K562 (cell line): Measurements from ENCODE around the gene ARMH3. TPM values are rescaled to one million over a fixed set of nuclear protein-coding genes. Genes with fewer than 3 reads are reported as not detected.

Experiments
- ATAC-seq: fragments of 200-7000 bp; cut with Tn5 transposase; 3 replicates; pipeline ENCODE4 v1.9.1; 2020; ENCODE audit warnings: moderate library complexity
- BruUV-seq: library from RNA; stranded (reverse); fragments of 400-500 nt; replicated peaks from 2 replicates; lab custom pipeline; 2021; lab: Mats Ljungman, UMichigan
- CTCF ChIA-PET: fragments of 300-600 bp; formaldehyde crosslinking; extraction: SDS; loops from one replicate; lab custom pipeline; 2021; ENCODE audit warnings: low intra/inter-chr PET ratio; lab: Yijun Ruan, JAX
- POLR2A ChIA-PET: fragments of 300-600, 350-650 bp; sonication (Branson Sonifier 250); formaldehyde crosslinking; extraction: SDS; loops from one replicate; lab custom pipeline; 2021; ENCODE audit warnings: antibody characterized with exemption, inconsistent platforms; lab: Yijun Ruan, JAX
- DNase-seq, 4 experiments: peaks; one replicate each; pipeline versions ENCODE4 v3.0.0 to v3.0.0-alpha.2; 2011 to 2018; ENCODE audit warnings: low spot score in 3 of 4, mixed read lengths in 3 of 4; ENCODE audit errors: extremely low read depth in 1 of 4
- FAIRE-seq: peaks from 2 replicates; lab custom pipeline; 2011; peaks lifted over from hg19 to GRCh38; lab: Jason Lieb, UNC
- H2AFZ ChIP-seq: 2 replicates; pipeline ENCODE4 v1.6.0; 2011; ENCODE audit warnings: low read depth, low read length, control low read depth, inconsistent platforms
- H3K27ac ChIP-seq: fragments of 200-600 bp; 3 replicates; pipeline ENCODE4 v1.8.0; 2011; ENCODE audit warnings: low read depth, mild to moderate bottlenecking, control low read depth, inconsistent platforms, low read length, moderate library complexity, mixed read lengths; ENCODE audit errors: extremely low read depth
- H3K27me3 ChIP-seq, 2 experiments: fragments of 300-600 bp in 1 of 2; 2 replicates in 1 of 2; 3 replicates in 1 of 2; pipeline versions ENCODE4 v1.6.0 to v1.8.0; 2011; ENCODE audit warnings: inconsistent platforms in 2 of 2, low read length in 2 of 2, mild to moderate bottlenecking in 1 of 2, mixed read lengths in 1 of 2, moderate library complexity in 1 of 2; ENCODE audit not compliant: control insufficient read depth in 2 of 2, insufficient read depth in 2 of 2
- H3K36me3 ChIP-seq: fragments of 300-600 bp; 3 replicates; pipeline ENCODE4 v1.8.0; 2011; ENCODE audit warnings: mild to moderate bottlenecking, low read length, inconsistent platforms; ENCODE audit not compliant: control insufficient read depth, insufficient read depth
- H3K4me1 ChIP-seq, 2 experiments: fragments of 200-600 bp in 1 of 2; replicated peaks in 1 of 2; 2 replicates in 1 of 2; 3 replicates in 1 of 2; pipeline versions ENCODE4 v1.5.1 to v1.8.0; 2011; ENCODE audit warnings: inconsistent platforms in 2 of 2, low read length in 2 of 2, mild to moderate bottlenecking in 1 of 2, mixed read lengths in 1 of 2, moderate library complexity in 1 of 2; ENCODE audit not compliant: control insufficient read depth in 2 of 2, insufficient read depth in 2 of 2
- H3K4me2 ChIP-seq: 2 replicates; pipeline ENCODE4 v1.6.1; 2011; ENCODE audit warnings: low read length, control low read depth, inconsistent platforms, mixed read lengths; ENCODE audit not compliant: insufficient read depth
- H3K4me3 ChIP-seq: fragments of 200-600 bp; sonication (generic), shearing (Covaris generic); 2 replicates; pipeline ENCODE4 v1.5.1; 2016; ENCODE audit warnings: control low read depth, inconsistent platforms
- H3K79me2 ChIP-seq: fragments of 200-600 bp; 3 replicates; pipeline ENCODE4 v1.8.0; 2011; ENCODE audit warnings: low read length, inconsistent platforms; ENCODE audit not compliant: control insufficient read depth, insufficient read depth
- H3K9ac ChIP-seq, 2 experiments: 2 replicates each; pipeline versions ENCODE4 v1.6.0 to v1.6.1; 2011; ENCODE audit warnings: low read depth in 2 of 2, low read length in 2 of 2, control low read depth in 1 of 2, inconsistent platforms in 1 of 2, mild to moderate bottlenecking in 1 of 2, mixed read lengths in 1 of 2; ENCODE audit not compliant: insufficient read depth in 1 of 2
- H3K9me1 ChIP-seq: one replicate; pipeline ENCODE4 v1.6.0; 2011; ENCODE audit warnings: inconsistent platforms, mild to moderate bottlenecking, low read length, moderate library complexity; ENCODE audit not compliant: control insufficient read depth, insufficient read depth
- H3K9me3 ChIP-seq: replicated peaks from 2 replicates; pipeline ENCODE4 v1.5.1; 2011; ENCODE audit warnings: low read depth, low read length, inconsistent platforms; ENCODE audit not compliant: control insufficient read depth, insufficient read depth
- H4K20me1 ChIP-seq: replicated peaks from 2 replicates; pipeline ENCODE4 v1.6.1; 2011; ENCODE audit warnings: low read length, inconsistent platforms, mixed read lengths; ENCODE audit not compliant: control insufficient read depth, insufficient read depth
- HDAC2 ChIP-seq: fragments of 450-650 bp; IDR thresholded peaks from 2 replicates; pipeline ENCODE4 v1.6.1; 2016; ENCODE audit warnings: mild to moderate bottlenecking
- HNRNPUL1 ChIP-seq: fragments of 200-400 bp; formaldehyde crosslinking; IDR thresholded peaks from 2 replicates; pipeline ENCODE4 v1.6.1; 2017; ENCODE audit warnings: low read length
- MCM5 ChIP-seq: fragments of 450-650 bp; IDR thresholded peaks from 2 replicates; pipeline ENCODE4 v1.6.1; 2016; ENCODE audit warnings: low read depth
- NCOA2 ChIP-seq, 2 experiments: fragments of 450-650 bp; IDR thresholded peaks; 2 replicates each; pipeline ENCODE4 v1.6.1; 2018; ENCODE audit warnings: mild to moderate bottlenecking in 2 of 2, moderate library complexity in 1 of 2; ENCODE audit not compliant: partially characterized antibody in 2 of 2
- PHF21A ChIP-seq: fragments of 450-650 bp; IDR thresholded peaks from 2 replicates; pipeline ENCODE4 v1.6.1; 2017; ENCODE audit warnings: low read depth, borderline replicate concordance
- RBM17 ChIP-seq: fragments of 200-400 bp; formaldehyde crosslinking; IDR thresholded peaks from 2 replicates; pipeline ENCODE4 v1.6.1; 2017; ENCODE audit warnings: low read depth, mild to moderate bottlenecking, low read length, borderline replicate concordance
- TCF7L2 ChIP-seq: fragments of 150-350 bp; IDR thresholded peaks from 2 replicates; pipeline ENCODE4 v1.6.1; 2016; ENCODE audit warnings: low read depth, mild to moderate bottlenecking, low read length, moderate library complexity
- TEAD2 ChIP-seq: fragments of 450-650 bp; IDR thresholded peaks from 2 replicates; pipeline ENCODE4 v1.6.1; 2016; ENCODE audit warnings: missing genetic modification characterization, control low read depth, missing compliant biosample characterization
- WHSC1 ChIP-seq: IDR thresholded peaks from one replicate; pipeline ENCODE4 v1.6.1; 2012; ENCODE audit warnings: low read length, control low read depth, inconsistent platforms
- ZFX ChIP-seq: sonication (generic); formaldehyde crosslinking; IDR thresholded peaks from 2 replicates; pipeline ENCODE4 v1.8.0; 2022; ENCODE audit warnings: mild to moderate bottlenecking, missing genetic modification reagents, moderate library complexity
- ZNF140 ChIP-seq: fragments of 250-450 bp; sonication (Bioruptor Pico); IDR thresholded peaks from 2 replicates; pipeline ENCODE4 v1.8.0; 2021; ENCODE audit warnings: moderate library complexity, mild to moderate bottlenecking, inconsistent platforms
- WGBS: fragments of 100-300 bp; shearing (Covaris generic); methylation state at CpG from one replicate; pipeline ENCODE4 v1.1.6; 2016; ENCODE audit warnings: low coverage, mixed read lengths; ENCODE audit not compliant: insufficient coverage; ENCODE audit errors: missing lambda C conversion rate; 5-methylcytosine and 5-hydroxymethylcytosine counted together
- in situ Hi-C: fragments of 300-500 bp; cut with MboI; formaldehyde crosslinking; loops from 4 replicates; pipeline ENCODE4 v1.15.0; 2018; ENCODE audit warnings: inconsistent platforms, mixed read lengths
- intact Hi-C: fragments of 100-400 bp; cut with micrococcal nuclease; formaldehyde crosslinking; loops from 2 replicates; pipeline ENCODE4 v1.14.2; 2022
- polyA plus RNA-seq, 8 experiments: library from polyadenylated mRNA; depleted of rRNA in 4 of 8; stranded (reverse) in 5 of 8; unstranded in 3 of 8; fragments of >200 nt; fragmentation: Nextera tagmentation in 2 of 8; fragmentation: Illumina TruSeq in 1 of 8; extraction: Ambion mirVana in 2 of 8; extraction: Trizol in 1 of 8; gene quantifications; 2 replicates each; pipeline versions ENCODE4 v1.2.1 to v1.2.3, GENCODE V29; 2011 to 2014; ENCODE audit warnings: inconsistent platforms in 1 of 8, missing spikeins in 1 of 8
- total RNA-seq, 7 experiments: library from RNA; depleted of rRNA in 6 of 7; stranded (reverse); fragments of >200 nt in 6 of 7; fragmentation: Illumina TruSeq in 2 of 7; extraction: Trizol in 2 of 7; gene quantifications; 2 replicates each; pipeline versions ENCODE4 v1.2.1 to v1.2.3, GENCODE V29; 2011 to 2021; ENCODE audit warnings: low replicate concordance in 1 of 7
- TF ChIP-seq, protein P1 (sequence below): sonication (generic); formaldehyde crosslinking; IDR thresholded peaks from 2 replicates; pipeline ENCODE4 v1.8.0; 2022; ENCODE audit warnings: mild to moderate bottlenecking, missing genetic modification reagents, borderline replicate concordance
- TF ChIP-seq, protein P2 (sequence below): fragments of 250-450 bp; sonication (Bioruptor Pico); IDR thresholded peaks from 2 replicates; pipeline ENCODE4 v1.5.0; 2021
- TF ChIP-seq, protein P3 (sequence below): fragments of 200-400 bp; formaldehyde crosslinking; IDR thresholded peaks from 2 replicates; pipeline ENCODE4 v1.6.1; 2017; ENCODE audit warnings: mild to moderate bottlenecking, low read depth, low read length, moderate library complexity
- TF ChIP-seq, protein P4 (sequence below): sonication (generic); formaldehyde crosslinking; IDR thresholded peaks from 2 replicates; pipeline ENCODE4 v1.8.0; 2022; ENCODE audit warnings: missing genetic modification reagents, mild to moderate bottlenecking, borderline replicate concordance
- TF ChIP-seq, protein P5 (sequence below), 2 experiments: fragments of 450-650 bp; conservative IDR thresholded peaks; 2 replicates each; pipeline ENCODE4 v1.6.1; 2017; ENCODE audit warnings: mild to moderate bottlenecking in 2 of 2, moderate library complexity in 2 of 2

The ARMH3 gene
- total and polyA plus RNA-seq, 9 of the 15 experiments (the other 6 are each of a cell fraction or from before 2014, with no cell fraction given) = 0.29 to 0.73 TPM; not detected in 7

DNA sequence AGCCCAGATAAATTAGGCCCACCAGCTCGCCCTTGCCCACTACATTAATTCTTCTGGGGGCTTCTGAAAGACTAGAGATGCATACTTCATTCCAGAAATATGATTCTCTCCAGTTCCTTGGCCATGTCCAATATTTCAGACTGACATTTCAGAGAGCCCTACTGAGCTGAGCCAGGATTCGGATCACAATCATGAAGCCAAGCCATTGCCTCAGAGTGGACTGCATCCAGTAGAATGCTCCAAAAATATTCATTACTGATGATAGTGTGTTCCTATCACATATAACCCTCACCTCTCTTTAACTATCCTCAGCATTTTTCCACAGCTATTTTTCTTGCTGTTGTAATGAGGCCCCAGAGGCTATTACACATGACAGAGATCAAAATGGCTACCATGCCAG is 38.7 kb downstream of the ARMH3 start:
- WGBS = no CpG with 5 or more reads among the region's 2 CpGs
- Histone ChIP-seq H4K20me1 (no peaks in the 10 kb centered on the region), H2AFZ (no peak overlapping the region), H3K4me1 (no peaks in the 10 kb centered on the region), H3K9me3 (no peaks in the 10 kb centered on the region), H3K9ac (no peak overlapping the region), H3K27me3 (no peaks in the 10 kb centered on the region), H3K36me3 (no peaks in the 10 kb centered on the region), H3K79me2 (no peaks in the 10 kb centered on the region), H3K4me3 (no peak overlapping the region), H3K27ac (no peak overlapping the region), H3K9me1 (no peaks in the 10 kb centered on the region), H3K4me2 (no peak overlapping the region)
- FAIRE-seq (no peak), DNase-seq (no peak), ATAC-seq (no peak)
- ChIA-PET POLR2A (no interaction called here), CTCF (no interaction called here)
- intact Hi-C loops = no loop called here
- BruUV-seq = no TSS peak
- in situ Hi-C loops = no loop called here
- no peak for TF ChIP-seq NCOA2 (IDR thresholded peaks at IDR 0.05; ENCODE audit: partially characterized antibody in 2 of 2)
- TF ChIP-seq HNRNPUL1 = no peak
- TF ChIP-seq, protein P1, sequence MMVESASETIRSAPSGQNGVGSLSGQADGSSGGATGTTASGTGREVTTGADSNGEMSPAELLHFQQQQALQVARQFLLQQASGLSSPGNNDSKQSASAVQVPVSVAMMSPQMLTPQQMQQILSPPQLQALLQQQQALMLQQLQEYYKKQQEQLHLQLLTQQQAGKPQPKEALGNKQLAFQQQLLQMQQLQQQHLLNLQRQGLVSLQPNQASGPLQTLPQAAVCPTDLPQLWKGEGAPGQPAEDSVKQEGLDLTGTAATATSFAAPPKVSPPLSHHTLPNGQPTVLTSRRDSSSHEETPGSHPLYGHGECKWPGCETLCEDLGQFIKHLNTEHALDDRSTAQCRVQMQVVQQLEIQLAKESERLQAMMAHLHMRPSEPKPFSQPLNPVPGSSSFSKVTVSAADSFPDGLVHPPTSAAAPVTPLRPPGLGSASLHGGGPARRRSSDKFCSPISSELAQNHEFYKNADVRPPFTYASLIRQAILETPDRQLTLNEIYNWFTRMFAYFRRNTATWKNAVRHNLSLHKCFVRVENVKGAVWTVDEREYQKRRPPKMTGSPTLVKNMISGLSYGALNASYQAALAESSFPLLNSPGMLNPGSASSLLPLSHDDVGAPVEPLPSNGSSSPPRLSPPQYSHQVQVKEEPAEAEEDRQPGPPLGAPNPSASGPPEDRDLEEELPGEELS (CRISPR knock-in tag) = no peak
- TF ChIP-seq MCM5 = no peak
- no peak for TF ChIP-seq TCF7L2
- no peak for TF ChIP-seq RBM17
- TF ChIP-seq TEAD2 (tag) = no peak
- no peak for TF ChIP-seq HDAC2
- TF ChIP-seq, protein P2, sequence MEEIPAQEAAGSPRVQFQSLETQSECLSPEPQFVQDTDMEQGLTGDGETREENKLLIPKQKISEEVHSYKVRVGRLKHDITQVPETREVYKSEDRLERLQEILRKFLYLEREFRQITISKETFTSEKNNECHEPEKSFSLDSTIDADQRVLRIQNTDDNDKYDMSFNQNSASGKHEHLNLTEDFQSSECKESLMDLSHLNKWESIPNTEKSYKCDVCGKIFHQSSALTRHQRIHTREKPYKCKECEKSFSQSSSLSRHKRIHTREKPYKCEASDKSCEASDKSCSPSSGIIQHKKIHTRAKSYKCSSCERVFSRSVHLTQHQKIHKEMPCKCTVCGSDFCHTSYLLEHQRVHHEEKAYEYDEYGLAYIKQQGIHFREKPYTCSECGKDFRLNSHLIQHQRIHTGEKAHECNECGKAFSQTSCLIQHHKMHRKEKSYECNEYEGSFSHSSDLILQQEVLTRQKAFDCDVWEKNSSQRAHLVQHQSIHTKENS (CRISPR knock-in tag) = no peak
- TF ChIP-seq ZNF140 = no peak
- TF ChIP-seq, protein P3, sequence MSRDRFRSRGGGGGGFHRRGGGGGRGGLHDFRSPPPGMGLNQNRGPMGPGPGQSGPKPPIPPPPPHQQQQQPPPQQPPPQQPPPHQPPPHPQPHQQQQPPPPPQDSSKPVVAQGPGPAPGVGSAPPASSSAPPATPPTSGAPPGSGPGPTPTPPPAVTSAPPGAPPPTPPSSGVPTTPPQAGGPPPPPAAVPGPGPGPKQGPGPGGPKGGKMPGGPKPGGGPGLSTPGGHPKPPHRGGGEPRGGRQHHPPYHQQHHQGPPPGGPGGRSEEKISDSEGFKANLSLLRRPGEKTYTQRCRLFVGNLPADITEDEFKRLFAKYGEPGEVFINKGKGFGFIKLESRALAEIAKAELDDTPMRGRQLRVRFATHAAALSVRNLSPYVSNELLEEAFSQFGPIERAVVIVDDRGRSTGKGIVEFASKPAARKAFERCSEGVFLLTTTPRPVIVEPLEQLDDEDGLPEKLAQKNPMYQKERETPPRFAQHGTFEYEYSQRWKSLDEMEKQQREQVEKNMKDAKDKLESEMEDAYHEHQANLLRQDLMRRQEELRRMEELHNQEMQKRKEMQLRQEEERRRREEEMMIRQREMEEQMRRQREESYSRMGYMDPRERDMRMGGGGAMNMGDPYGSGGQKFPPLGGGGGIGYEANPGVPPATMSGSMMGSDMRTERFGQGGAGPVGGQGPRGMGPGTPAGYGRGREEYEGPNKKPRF = no peak
- no peak for TF ChIP-seq ZFX (CRISPR knock-in tag)
- TF ChIP-seq, protein P4, sequence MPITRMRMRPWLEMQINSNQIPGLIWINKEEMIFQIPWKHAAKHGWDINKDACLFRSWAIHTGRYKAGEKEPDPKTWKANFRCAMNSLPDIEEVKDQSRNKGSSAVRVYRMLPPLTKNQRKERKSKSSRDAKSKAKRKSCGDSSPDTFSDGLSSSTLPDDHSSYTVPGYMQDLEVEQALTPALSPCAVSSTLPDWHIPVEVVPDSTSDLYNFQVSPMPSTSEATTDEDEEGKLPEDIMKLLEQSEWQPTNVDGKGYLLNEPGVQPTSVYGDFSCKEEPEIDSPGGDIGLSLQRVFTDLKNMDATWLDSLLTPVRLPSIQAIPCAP (CRISPR knock-in tag) = no peak
- TF ChIP-seq, protein P5, sequence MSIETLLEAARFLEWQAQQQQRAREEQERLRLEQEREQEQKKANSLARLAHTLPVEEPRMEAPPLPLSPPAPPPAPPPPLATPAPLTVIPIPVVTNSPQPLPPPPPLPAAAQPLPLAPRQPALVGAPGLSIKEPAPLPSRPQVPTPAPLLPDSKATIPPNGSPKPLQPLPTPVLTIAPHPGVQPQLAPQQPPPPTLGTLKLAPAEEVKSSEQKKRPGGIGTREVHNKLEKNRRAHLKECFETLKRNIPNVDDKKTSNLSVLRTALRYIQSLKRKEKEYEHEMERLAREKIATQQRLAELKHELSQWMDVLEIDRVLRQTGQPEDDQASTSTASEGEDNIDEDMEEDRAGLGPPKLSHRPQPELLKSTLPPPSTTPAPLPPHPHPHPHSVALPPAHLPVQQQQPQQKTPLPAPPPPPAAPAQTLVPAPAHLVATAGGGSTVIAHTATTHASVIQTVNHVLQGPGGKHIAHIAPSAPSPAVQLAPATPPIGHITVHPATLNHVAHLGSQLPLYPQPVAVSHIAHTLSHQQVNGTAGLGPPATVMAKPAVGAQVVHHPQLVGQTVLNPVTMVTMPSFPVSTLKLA (conservative IDR thresholded peaks at IDR 0.05) = no peak
- no peak for TF ChIP-seq PHF21A
- TF ChIP-seq WHSC1 = no peak
